ENCODE results near the gene COL5A1.
A peak's percentile ranks its signal among the peaks of the same experiment; 100 is the strongest.
"Not testable (repeated sequence)": the region's sequence is repeated elsewhere in the genome, so short reads cannot be mapped to it uniquely, and the experiment has no call there.

The COL5A1 gene

DNA sequence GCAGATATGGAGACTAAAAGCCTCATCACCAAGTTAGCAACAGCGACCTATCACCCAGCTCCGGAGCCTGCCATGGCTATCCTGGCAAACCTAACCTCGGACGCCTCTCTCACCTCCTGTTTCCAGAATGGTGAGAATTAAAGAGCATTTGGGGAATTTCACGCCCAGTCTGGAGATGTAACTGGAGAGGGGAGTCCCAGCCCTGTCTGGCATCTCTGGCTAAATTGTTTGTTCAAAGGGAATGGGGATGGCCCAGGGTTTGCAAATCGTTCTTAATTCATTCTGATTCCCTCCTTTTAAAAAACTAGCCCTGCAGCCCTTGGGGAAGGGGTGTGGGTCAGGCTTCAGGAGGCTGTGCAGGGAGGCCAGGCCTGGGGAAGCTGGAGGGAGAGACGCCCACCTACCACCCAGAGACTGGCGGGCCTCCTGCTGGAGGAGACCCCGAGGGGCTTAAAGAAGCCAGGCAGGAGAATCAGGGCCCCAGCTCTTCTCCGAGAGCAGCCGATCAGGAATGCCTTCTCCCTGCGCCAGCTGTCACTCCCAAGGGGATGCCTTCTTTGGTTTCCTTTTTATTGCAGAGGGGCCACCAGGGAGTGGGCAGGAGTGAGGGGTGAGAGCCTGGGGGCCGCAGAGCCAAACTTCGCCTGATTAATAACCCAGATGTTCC is 964 bp upstream of the COL5A1 start:
- no peak for DNase-seq (ENCODE audit: low spot score)

- DNase-seq (ENCODE audit: low spot score): no peak
Measured at GRCh38 chr9:134641990-134642384, 384 bp downstream of the COL5A1 start.

DNA sequence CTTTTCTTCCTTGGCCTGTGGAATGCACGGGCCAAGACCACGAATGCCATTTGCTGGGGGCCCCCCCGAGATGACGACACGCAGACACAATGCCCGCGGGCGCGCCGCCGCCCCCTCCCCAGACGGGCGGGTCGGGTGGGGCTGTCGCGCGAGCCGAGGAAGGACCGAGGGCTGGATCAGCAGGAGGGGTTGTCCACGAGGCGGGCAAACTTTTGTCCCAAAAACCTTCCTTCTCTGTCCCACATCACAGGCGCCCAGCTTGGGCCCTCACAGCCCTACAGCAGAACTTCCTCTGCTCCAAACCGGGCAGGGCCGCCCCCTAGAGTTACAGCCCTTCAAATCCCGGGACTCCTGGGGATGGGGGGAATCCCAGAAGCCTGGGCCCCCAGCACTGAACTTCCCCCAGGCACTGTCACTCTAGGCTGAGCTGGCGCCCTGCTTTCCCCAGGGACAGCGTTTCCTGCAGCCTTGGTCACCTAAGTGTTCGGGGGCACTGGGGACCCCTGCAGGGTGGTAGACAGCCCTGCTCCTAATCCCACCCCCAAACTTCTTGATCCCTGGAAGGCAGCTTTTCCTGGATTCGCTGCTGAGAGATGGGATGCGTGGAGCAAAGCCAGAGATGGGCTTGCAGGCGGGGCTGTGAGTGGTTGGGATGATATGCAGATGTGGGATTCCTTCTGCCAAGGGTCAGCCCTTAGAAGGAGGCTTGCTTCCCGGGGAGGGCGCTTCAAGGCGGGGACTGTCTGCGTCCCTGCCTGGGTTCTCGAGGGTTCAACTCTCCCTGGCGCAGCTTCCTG is 980 bp downstream of the COL5A1 start:
- peak; percentile 91 for DNase-seq (ENCODE audit: low spot score)

GRCh38 chr9:134643222-134643671 is 1.6 kb downstream of the COL5A1 start:
- peak; percentile 73 for DNase-seq (ENCODE audit: low spot score)

DNA sequence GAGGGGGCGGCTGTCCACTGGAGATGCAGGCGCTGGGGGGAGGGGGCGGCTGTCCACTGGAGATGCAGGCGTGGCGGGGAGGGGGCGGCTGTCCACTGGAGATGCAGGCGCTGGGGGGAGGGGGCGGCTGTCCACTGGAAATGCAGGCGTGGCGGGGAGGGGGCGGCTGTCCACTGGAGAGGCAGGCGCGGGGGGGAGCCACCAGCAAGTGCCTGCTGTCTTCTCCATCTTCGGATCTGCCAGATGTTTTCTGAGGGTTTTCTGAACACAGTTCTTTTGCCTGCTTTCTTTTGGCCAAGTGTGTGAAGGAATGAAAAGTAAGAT is 2.8 kb downstream of the COL5A1 start:
- not testable (repeated sequence) for DNase-seq (ENCODE audit: low spot score)

GRCh38 chr9:134644725-134645606 is 3.4 kb downstream of the COL5A1 start:
- DNase-seq (ENCODE audit: low spot score): peak; percentile 94

- no peak for DNase-seq (ENCODE audit: low spot score)
Measured at GRCh38 chr9:134645607-134646365, 4.2 kb downstream of the COL5A1 start.

DNA sequence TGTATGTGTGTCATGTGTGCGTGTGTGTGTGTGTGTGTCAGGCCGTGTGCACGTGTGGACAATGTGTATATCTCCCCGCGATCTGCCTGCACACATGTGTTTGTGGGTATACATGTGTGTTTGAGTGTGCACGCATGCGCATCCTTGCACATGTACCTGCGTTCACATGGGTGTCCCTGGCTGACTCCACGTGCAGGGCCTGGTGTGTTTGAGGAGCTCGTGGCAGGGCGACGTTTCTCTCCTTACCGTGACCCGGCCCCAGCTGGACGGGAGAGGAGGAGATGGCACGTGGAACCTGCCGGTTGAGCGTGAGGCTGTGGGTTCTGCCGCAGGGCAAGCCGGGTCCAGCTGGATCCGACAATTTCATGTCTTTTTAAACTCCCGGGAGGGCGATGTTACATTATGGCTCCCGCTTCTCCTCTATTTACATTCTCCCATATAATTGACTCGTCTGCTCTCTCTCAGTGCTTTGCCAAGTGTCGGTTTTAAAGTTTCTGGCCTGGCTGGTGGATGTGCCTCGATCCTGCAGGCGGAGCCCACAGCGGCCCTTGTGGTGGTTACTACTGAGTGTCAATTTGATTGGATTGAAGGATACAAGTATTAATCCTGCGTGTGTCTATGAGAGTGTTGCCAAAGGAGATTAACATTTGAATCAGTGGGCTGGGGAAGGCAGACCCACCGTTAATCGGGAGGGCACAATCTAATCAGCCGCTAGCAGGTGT is 5.9 kb downstream of the COL5A1 start:
- DNase-seq (ENCODE audit: low spot score): no peak

DNA sequence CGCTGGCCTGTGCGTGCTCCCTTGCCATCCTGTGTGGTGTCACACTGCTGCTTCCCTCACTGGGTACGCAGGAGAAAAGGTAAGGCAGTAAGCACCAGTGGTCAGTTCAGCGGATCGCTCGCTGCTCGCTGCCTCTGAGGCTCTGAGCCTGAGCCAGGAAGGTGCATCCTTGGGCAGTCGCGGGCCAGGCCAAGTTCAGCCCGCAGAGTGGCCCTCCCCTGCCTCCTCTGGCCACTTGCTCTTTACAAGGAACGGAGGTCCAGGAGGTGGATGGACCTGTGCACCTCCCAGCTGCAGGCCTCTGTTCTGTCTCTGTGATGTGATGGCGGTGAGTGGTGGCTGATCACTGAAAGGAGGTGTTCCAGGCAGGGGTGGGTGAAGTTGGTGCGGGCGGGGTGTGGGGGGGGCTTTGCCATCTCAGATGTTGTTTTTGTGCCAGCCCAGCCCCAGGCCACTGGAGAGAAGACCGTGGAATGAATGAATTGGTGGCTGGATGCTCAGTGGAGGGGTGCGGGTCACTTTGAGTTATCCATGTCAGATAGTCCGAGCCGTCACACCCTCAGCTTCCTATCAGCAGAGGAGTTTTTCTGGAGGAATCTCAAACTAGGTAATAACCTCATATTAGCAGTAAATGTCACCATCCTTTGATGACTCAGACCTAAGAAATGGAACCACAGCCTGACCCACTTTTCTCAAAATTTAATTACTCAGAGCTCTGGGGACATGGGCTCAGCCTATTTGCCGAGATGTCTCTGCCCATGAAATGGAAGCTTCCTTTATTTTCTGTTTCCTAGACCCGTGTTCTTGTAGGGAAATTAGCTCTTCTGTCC is 7.3 kb downstream of the COL5A1 start:
- DNase-seq (ENCODE audit: low spot score): peak; percentile 67

- DNase-seq (ENCODE audit: low spot score): no peak
Measured at GRCh38 chr9:134650431-134651190, 9.0 kb downstream of the COL5A1 start.

GRCh38 chr9:134651226-134651905 is 9.8 kb downstream of the COL5A1 start:
- no peak for DNase-seq (ENCODE audit: low spot score)

DNA sequence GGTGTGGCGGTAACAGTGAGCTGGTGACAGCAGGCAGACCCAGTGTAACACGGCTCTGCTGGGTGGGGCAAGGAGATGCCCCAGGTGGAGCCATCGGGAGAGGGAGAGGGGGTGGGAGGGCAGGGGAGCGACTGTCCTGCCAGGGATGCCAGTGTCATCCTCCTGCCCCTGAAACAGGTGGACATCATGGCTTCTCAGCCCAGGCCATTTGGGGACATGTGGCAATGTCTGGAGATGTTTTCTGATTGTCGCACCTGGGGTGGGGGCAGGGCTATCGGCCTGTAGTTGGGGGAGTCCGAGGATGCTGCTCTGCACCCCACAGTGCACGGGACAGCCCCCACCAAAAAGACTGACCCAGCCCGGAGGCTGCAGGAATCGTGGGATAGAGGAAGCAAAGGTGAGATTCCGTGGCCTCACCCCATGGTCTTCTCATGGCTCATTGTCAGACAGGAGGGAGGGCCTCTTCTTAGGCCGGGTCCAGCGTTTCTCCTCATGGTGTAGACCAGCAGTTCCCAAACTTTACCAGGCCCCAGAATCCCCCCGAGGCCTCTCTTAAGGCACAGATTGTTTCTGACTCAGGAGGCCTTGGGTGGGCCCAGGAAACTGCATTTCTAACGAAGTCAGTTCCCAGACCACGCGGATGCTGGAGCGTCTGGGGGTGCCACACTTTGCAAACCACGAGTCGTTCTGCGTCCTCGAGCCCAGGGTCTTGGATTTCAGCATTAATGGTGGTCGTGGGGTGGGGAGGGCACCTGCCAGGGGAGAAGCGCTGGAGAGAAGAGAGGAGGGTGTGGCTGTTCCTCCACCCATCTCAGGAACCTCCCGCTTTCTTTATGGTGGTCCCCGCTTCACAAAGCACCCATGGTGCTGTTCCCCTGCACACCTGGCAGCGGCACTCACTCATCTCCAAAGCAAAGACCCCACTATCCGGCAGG is 11.0 kb downstream of the COL5A1 start:
- no peak for DNase-seq (ENCODE audit: low spot score)

- DNase-seq (ENCODE audit: low spot score): no peak
Measured at GRCh38 chr9:134653259-134654009, 11.8 kb downstream of the COL5A1 start.

DNA sequence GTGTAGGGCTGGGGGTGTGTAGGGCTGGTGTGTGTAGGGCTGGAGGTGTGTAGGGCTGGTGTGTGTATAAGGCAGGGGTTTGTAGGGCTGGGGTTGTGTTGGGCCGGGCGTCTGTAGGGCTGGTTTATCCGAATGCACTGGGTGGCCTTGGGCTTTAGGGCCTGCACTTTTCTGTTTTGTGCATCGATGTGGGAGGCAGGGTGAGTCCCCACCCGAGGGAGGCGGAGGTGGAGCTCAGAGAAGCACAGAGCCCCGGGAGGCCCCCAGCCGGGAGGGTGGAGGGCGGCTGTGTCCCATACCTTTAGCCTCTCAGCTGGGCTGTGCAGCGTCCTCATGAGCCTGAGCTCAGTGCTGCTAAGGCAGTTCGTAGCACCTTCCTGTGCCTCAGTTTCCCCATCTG is 13.5 kb downstream of the COL5A1 start:
- DNase-seq (ENCODE audit: low spot score): no peak

GRCh38 chr9:134655586-134656333 is 14.2 kb downstream of the COL5A1 start:
- DNase-seq (ENCODE audit: low spot score): no peak

DNA sequence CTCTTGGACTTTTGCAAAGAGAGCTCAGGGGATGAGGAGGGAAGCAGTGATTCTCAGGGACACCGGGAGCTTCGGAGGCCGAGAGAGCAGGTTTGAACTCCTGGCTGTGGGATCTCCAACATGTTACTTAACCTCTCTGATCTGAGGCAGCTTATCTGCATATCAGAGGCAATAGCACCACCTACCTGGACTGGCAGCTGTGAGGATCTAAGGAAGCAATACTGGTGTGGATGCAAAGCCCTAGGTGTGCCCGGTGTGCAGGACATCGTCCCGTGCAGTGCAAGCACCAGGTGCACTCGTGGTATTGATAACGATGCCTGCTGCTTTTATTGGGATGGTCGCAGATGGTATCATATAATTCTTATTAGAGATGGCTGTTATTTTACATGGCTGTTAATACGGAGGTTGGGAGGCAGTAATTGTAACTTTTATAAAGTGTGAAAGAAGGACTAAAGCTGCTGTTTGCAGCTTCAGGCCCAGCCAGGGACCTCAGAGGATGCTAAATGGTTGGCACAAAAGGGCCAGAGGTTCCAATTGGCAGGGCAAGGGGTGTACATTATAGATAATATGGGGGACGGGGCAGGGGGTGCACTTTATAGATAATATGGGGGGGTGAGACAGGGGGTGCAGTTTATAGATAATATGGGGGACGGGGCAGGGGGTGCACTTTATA is 14.9 kb downstream of the COL5A1 start:
- no peak for DNase-seq (ENCODE audit: low spot score)

Data from AG08396 (cell line).